GM21717 (cell line): ENCODE results near the gene ST6GALNAC3.

Experiments used
- ATAC-seq: cut with Tn5 transposase; IDR thresholded peaks from one replicate; pipeline ENCODE4 v1.9.1; 2021; ENCODE audit warnings: mild to moderate bottlenecking, moderate library complexity; ENCODE audit not compliant: unreplicated experiment

ST6GALNAC3 gene

DNA sequence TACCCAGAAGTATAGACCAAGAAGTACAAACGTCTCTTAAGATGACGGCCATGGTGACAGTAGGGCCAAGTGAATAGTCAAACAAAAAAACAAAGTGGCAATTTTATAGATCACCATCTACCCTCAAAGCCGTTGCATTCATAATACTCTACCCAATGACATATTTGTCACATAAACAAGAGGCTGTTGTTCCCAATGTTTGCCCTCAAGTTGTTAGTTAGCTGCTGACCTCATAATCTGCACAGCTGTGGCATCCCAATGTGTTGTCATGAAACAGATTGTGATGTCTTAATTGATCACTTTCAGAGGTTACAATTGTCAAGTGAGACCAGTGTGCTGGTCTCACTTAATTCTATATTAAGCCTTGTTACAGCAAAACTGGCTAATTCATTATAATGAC is 333.8 kb downstream of the ST6GALNAC3 start:
- no peak for ATAC-seq

DNA sequence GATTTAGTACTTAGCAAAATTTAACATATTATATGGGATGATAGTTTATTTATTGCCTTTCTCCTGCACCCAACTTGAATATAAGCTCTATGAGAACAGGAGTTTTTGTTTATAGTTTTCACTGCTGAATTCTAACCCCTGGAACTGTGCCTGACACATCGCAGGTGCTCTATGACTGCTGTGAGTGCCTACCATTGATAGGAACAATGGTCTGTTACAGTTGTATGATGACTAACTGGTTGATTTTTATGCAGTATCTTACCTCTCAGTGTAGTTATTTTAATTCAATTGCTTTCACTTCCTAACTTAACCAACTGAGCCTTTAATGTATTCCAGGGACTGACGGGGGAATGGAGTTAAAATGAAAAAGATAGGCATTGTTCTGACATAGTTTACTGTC is 336.0 kb downstream of the ST6GALNAC3 start:
- no peak for ATAC-seq

DNA sequence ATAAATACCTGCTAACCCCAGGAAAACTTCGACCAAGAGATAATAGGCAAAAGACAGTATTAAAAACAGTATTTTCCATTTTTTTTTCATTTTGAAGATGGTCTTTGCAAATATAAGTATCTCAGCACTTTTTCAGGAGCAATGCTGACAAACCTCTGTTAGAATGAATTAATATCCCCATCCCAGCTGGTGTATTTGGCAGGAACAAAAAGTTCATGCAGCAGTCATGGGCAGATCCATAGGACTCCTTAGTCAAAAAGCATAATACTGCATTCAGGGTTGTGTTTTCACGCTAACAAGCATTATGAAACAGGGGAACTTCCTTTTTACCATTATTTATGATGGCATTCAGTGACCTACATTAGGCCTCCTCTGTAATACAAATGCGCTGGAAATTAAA is 344.0 kb downstream of the ST6GALNAC3 start:
- ATAC-seq, result no peak

DNA sequence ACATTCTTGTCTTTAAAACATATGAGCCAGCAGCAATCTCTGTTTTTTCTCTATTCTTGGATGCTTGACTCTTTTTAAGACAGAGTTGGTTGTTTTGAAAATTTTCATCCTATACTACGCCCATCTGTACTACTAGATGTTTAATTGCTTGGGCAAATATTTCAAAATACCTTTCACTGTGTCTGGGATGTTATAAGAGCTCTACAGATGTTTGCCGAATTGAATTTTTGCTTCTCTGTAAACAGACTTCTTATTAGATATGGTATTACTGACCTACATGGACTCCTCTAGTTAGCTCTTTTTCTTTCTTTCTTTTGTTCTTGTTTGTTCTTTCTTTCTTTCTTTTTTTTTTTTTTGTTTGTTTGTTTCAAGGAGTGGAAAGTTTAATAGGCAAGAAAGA is 345.1 kb downstream of the ST6GALNAC3 start:
- ATAC-seq, result no peak

DNA sequence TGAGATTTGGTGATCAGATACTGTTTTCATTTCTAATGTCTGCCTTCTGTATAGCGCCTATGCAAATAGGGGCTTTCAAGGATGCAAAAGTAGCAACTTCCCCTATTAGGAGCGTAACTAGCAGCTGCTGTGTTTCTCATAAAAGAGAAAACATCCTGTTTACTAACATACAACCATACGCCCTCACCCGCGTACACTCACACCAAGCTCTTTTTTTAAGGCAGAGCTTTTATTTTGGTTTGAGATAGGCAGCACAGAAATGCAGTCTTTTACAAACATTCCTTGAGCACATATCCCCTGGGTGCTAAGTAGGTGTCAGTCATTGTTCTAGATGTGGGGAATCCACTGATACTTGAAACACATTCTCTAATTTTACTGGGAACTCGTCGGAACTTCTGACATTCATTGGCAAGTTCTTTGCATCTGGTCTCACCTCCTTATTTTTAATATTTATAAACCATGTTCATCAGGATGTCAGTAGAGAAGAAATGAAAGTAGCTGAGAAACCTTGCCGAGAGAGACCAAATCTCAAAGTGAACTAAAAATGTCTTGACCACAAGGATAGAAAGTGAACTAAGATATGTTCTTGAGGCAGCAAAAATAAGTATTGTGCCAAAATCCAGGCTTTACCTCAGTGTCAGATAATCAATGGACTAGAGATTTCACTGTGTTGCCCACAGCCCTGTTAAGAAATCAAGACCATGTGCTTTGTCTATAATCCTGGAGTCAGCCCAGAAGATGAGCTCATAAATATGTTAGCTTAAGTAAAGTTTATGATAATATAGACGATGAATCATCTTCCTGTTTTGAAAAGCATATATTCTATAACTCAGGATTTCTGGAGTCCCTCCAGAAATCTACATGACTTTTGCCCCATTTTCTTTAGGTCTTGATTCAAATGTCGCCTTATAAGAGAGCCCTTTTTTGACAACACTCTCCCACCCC is 350.9 kb downstream of the ST6GALNAC3 start:
- ATAC-seq, result peak; percentile 84

DNA sequence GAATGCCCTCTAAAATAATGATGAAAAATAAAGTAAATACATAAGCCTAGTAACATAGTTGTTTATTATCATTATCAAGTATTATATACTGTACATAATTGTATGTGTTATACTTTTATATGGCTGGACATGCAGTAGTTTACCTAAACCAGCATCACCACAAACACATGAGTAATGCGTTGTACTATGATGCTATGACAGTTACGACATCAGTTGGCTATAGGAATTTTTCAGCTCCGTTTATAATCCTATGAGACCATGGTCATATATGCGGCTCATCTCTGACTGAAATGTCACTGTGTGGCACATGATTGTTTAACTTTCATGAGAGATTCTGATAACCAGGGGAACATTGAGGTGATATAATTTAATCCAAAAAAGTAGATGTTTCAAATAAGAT is 352.1 kb downstream of the ST6GALNAC3 start:
- no peak for ATAC-seq

DNA sequence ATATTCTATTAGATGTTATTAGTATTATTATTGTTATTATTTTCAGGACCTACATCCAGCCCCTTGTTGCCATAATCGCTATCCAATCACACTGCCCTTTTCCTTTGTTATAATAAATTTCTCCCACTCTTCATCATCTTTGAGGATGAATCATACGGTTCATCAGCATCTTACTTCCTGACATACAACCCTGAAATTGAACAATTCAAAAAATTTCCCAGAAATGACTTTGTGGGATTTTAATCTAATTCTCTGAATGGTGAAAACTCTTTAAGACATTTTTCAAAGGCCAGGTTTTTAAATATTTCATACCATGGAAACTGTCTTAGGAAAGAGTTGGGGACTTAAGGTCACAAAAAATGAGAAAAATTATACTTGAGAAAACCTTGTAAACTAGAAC is 353.5 kb downstream of the ST6GALNAC3 start:
- no peak for ATAC-seq

DNA sequence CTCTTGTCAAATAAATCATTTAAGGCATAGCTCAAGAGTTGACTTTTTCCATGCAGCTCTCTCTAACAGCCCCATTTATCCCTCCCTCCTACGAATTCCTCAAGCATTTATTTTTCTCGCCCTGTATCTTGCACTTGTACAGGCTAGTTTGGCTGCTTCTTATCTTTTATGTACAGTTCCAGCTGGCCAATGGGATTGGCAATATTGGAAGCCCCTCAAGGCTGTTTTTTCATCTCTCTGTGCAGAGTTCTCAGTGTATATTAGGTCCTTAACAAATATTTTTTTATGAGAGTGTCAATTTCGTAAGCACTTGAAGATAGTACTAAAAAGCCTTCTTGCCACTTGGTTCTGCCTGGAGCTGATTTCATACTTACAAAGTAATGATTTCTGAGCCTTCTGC is 356.0 kb downstream of the ST6GALNAC3 start:
- no peak for ATAC-seq

DNA sequence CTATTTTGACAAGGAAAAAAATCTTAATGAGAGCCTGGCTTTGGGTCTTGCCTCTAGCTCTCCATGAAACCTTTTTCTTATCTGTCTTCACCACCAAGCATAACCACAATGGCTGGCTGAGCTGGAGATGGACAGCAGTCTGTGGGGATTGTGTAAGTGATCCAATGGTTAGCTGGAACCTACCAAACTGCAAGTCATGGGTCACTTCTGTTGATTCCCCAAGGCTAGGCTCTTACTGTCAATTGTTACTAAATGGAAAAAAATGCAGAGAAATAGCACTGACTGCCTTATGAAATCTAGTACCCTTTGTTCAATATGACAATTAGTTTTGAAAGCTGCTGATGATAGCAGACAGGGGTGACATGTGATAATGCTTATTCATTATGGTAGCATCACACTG is 359.0 kb downstream of the ST6GALNAC3 start:
- ATAC-seq, result no peak

DNA sequence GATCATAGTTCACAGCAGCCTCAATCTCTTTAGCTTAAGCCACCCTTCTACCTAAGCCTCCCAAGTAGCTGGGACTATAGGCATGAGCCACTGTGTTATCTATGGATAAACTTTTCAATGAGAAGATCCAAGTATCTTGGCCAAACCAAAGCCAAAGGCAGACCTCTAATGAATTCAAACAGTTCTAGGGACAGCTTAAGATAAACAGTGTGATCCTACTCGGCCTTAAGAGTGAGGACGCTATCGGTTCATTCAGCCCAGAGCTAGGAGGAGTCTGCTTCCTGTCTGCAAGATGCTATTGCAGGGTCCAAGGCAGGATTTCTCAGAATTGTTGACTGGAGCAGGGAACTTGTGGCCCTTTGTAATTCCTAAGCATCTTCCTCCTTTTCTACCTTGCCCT is 368.7 kb downstream of the ST6GALNAC3 start:
- no peak for ATAC-seq

DNA sequence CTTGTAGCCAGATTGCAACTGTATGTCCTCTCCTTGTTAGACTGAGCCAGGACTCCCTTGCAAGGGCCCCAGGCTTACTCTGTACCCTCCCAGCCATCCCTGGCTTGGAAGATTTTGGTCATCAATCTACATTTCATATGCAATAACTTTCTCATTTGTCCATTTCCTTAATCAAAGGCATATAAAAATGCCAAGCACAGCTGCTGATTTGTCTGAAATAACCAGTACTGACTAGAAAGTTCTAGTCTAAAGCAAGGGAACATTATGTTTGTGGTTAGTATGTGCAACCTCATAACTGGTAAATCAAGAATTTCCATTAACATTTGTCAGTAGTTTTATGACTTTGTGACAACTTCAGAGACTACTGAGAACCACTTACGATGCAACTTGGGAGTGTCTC is 370.2 kb downstream of the ST6GALNAC3 start:
- no peak for ATAC-seq

DNA sequence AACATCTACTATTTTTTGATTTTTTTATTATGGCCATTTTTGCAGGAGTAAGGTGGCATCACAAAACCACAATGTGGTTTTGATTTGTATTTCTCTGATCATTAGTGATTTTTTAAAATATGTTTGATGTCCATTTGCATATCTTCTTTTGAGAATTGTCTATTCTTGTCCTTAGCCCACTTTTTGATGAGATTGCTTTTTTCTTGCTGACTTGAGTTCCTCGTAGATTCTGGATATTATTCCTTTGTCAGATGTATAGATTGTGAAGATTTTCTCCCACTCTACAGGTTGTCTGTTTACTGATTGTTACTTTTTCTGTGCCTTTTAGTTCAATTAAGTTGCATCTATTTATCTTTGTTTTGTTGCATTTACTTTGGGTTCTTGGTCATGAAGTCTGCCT is 375.7 kb downstream of the ST6GALNAC3 start:
- ATAC-seq, result no peak

DNA sequence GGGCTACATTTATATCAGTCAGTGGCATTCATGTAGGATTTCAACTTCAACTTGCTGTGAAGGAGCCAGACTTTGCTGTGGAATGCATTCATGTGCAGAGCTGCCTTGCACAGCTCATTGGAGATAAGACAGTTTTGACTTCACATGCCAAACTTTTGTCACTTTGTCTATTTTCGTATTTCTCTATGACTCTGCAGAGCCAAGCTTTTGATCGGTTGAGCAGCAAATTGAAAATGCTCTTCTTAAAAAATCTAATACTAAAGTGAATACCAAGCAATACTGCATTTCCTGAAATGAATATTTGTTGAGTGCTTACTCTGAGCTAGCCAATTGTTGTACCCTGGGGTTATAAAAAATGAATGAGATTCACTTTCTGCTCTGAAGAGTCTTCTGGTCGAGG is 388.7 kb downstream of the ST6GALNAC3 start:
- ATAC-seq, result no peak

DNA sequence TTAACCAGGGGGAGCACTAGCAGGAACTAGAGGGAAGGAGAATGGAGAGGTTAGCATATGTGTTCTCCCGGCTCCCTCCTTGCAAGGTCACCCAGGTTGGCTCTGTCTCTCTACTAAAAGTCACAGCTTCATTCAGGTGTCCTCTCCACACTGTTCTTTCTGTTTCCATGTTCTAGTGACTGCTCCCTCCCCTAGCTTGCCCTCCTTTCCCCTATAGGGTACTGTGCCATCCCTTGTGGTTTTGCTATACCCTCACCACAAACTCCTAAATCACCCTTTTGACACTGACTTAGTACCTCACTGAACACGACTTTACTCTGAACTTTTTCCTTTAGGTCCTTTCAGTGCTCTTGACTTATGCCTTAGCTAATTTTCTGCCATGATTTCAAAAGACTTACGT is 389.3 kb downstream of the ST6GALNAC3 start:
- ATAC-seq, result no peak

DNA sequence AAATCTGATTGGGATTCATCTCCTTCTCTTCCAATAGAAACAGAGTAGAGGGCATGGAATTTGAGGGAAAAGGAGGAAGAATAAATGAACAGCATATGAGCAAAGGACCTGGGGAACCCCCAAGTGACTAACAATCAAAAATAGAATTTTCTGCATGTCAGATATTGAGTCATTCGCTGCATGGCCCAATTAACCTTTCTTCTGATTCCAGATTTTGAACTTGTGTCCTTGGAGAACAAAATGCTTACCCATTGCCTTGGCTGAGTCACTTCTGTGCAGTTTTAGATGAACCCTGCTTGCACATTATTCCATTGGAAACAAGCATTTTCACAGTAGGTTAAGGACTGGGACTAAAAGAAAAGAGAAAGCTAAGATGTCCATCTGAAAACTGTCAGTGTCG is 390.5 kb downstream of the ST6GALNAC3 start:
- no peak for ATAC-seq

DNA sequence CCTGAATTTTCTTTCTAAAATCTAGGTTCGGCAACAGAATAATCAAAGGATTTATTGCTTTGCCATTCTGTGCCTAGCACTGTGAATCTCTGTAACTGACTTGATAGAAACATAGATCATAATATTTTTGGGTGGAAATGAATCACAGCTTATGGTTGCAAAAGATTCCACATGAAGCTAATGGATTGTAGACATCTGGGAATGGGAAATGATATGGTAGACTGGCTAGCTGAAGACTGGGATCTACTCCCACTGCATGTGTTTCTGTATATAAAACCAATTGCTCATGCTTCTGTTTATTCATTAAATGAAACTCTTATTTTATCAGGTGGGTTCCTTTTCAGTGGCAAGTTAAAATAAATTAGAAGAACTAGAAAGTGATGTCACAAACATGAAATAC is 395.6 kb downstream of the ST6GALNAC3 start:
- no peak for ATAC-seq

DNA sequence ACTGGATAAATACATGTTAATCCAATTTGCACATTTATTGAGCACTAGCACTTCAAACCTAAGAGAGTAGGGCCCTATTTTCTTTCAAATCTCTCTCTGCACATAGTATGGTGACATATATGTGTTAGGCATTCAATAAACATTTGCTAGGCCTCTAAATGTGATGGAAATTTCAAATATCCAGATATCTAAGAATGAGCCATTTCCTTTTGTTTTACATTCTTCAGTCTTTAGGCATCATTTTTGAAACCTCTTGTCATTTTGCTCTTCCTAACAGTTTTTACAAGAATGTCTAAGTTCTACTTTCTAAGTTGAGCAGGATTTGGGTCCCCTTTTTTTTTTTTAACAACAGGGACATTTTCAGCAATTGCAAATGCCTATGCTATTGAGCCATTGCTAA is 397.0 kb downstream of the ST6GALNAC3 start:
- no peak for ATAC-seq

DNA sequence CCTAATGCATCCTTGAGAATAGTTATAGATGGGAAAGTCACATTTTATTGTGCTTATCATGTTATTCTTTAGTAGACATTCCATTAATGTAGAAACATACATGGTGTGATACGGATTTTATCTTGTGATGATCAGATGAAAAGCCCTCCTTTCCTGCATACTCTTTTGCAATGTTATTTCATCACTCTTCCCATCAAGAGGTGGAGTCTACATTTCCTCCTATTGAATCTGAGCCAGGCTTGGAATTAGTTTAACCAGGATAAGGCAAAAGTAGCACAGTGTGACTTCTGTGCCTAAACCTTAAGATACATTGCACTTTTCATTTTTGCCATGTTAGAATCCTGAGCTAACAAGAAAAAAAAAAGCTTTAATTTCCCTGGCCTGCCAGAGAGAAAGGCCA is 399.0 kb downstream of the ST6GALNAC3 start:
- no peak for ATAC-seq

DNA sequence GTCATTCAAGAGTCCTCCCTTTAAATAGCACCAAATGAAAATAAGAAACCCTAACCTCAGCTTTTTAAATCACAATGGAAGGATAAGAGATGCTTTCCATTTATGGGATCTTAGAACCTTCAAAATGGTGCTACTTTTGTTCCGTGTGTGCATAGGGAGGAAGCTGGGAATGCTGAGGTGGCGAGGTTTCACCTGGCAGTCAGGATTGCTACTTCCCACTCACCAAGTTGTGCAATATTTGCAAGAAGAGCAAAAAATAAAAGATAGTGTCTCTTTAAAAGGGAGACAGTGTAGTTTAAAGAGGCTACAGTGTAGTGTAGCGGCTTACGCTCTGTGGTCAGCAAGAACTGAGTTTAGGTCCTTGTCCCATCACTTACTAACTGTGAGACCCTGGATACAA is 400.4 kb downstream of the ST6GALNAC3 start:
- no peak for ATAC-seq

DNA sequence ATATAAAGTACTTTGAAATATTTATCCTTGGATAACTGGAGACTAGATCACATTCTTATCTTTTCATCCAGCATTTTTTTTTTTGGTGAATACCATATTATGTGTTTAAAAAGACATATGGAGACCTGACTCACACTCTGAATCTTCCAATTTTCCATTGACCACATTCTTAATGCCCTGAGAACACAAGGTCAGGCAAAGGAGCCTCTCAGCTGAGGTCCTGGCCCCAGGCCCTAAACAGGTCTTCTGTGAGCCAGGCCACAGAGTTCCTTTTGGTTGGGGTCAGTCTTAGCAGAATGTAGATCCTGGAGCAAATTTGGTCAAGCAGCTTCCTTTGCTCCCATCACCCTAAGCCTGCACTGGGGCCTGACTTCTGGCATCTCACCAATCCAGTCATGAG is 402.6 kb downstream of the ST6GALNAC3 start:
- ATAC-seq, result no peak

DNA sequence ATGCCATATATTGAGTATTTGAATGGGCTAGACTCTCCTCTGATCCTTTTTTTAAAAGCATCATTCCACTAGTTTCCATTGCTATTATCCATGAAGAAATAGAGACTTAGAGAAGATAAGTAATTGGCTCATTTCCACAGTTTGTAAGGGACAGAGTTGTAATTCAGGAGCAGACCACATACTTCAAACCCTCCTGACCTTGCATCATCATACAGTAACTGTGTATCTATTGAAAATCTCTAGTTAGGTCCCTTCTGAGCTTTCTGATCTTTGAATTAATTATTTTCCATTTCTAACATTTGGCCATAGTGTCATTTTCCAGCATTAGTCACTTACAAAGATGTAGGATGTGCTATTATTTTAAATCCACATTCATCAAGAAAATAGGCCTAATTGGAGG is 406.3 kb downstream of the ST6GALNAC3 start:
- no peak for ATAC-seq

DNA sequence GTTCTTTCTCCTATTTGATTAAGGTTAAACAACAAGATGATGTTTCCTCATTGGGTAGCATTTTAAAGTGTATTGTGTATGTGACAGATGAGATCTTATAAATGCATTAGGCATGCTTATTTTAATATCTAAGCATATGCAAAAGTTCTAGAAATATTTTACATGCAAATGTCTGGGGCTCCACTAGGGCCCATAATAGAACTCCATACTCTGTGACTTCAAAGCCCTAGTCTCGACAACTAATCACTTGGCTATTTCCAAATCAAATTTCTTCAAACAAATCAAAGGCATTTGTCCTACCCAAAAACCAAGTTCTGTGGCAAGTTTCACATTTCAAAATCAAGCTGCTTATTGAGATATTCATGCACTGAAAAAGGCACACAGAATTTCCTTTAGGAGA is 407.1 kb downstream of the ST6GALNAC3 start:
- no peak for ATAC-seq

DNA sequence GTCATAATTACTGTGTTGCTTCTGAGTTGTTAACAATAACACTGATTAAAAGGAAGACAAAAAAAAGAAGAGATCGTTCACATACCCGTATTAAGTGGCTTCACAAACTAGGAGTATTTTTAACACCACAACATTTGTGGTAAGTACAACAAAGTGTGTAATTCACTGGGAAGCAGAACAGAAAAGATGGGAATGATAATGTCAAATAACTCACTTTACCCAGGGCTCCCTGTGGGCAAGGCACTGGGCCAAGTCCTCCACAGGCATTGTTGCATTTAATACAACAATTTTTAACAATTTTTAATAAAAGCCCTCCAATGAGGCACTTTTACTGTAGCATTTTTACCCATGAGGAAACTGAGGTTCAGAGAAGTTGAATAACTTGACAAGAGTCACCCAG is 407.7 kb downstream of the ST6GALNAC3 start:
- ATAC-seq, result no peak
